ENCODE measurements around the gene LILRB3.
"Not testable (repeated sequence)": the region's sequence is repeated elsewhere in the genome, so short reads cannot be mapped to it uniquely, and the experiment has no call there.

The LILRB3 gene

GRCh38 chr19:54207983-54208783 lies 14.6 kb downstream of the LILRB3 start:
- DNase-seq (ENCODE audit: low read depth, low spot score), result no peak
- TF ChIP-seq POLR2AphosphoS5 (IDR thresholded peaks at IDR 0.05; ENCODE audit: borderline replicate concordance, low read depth, low read length), result peak; percentile 6; the same call in 1 of the 2 replicates
- TF ChIP-seq EZH2 (IDR thresholded peaks at IDR 0.05), result no peak
- Histone ChIP-seq H3K36me3 (ENCODE audit: insufficient read depth, low read length) (peaks cover 52% of the 10 kb centered on the region), H3K9me3 (ENCODE audit: low read depth, low read length) (no peaks in the 10 kb centered on the region), H3K27ac (peak overlapping the region; percentile 68; the same call in 1 of the 2 replicates), H3K9ac (ENCODE audit: insufficient read length) (no peak overlapping the region), H3K4me3 (no peak overlapping the region)

DNA sequence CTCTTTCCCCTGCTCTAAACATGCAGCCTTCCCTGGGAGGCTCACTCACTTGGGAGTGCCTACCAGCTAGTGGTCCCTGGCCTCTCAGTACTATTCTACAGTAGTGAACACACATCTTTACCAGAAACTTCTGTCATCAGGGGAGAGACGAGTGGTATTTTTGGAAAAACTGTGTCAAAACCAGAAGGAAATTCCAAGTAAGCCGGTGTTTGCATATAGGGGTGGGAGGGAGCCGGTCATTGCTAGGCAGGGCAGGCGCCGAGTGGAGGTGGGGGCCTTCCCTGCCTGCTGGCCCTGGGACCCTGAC lies 15.2 kb downstream of the LILRB3 start:
- no peak overlapping the region for H3K9ac ChIP-seq (ENCODE audit: insufficient read length)
- H3K27ac ChIP-seq, result peak overlapping the region; percentile 68; the same call in 1 of the 2 replicates
- H3K36me3 ChIP-seq (ENCODE audit: insufficient read depth, low read length), result peaks cover 58% of the 10 kb centered on the region
- no peak for TF ChIP-seq FOXP2 (optimal IDR thresholded peaks at IDR 0.05; ENCODE audit: control extremely low read depth, extremely low read length, insufficient read depth)
- no peak for TF ChIP-seq POLR2AphosphoS5 (IDR thresholded peaks at IDR 0.05; ENCODE audit: borderline replicate concordance, low read depth, low read length)
- DNase-seq (ENCODE audit: low read depth, low spot score), result no peak
- no peaks in the 10 kb centered on the region for H3K9me3 ChIP-seq (ENCODE audit: low read depth, low read length)
- H3K4me3 ChIP-seq, result no peak overlapping the region

GRCh38 chr19:54207193-54207592 lies 15.6 kb downstream of the LILRB3 start:
- H3K36me3 ChIP-seq (ENCODE audit: insufficient read depth, low read length), result peaks cover 62% of the 10 kb centered on the region
- not testable (repeated sequence) for H3K9me3 ChIP-seq (ENCODE audit: low read depth, low read length); H3K4me3 ChIP-seq; H3K27ac ChIP-seq; H3K9ac ChIP-seq (ENCODE audit: insufficient read length); DNase-seq (ENCODE audit: low read depth, low spot score)
- 0 out of 2 replicates have a peak, but pooled peaks have one; percentile 6 for TF ChIP-seq POLR2AphosphoS5 (IDR thresholded peaks at IDR 0.05; ENCODE audit: borderline replicate concordance, low read depth, low read length)

- Histone ChIP-seq H3K4me3 (no peak overlapping the region), H3K27ac (no peak overlapping the region), H3K9ac (ENCODE audit: insufficient read length) (no peak overlapping the region), H3K36me3 (ENCODE audit: insufficient read depth, low read length) (peaks cover 66% of the 10 kb centered on the region), H3K9me3 (ENCODE audit: low read depth, low read length) (no peaks in the 10 kb centered on the region)
- DNase-seq (ENCODE audit: low read depth, low spot score), result no peak
- TF ChIP-seq POLR2AphosphoS5 (IDR thresholded peaks at IDR 0.05; ENCODE audit: borderline replicate concordance, low read depth, low read length), result no peak
- TF ChIP-seq EZH2 (IDR thresholded peaks at IDR 0.05), result no peak
- TF ChIP-seq FOXP2 (optimal IDR thresholded peaks at IDR 0.05; ENCODE audit: control extremely low read depth, extremely low read length, insufficient read depth), result no peak
Observed at GRCh38 chr19:54206831-54207177, 16.0 kb downstream of the LILRB3 start.

- Histone ChIP-seq H3K9ac (ENCODE audit: insufficient read length) (no peak overlapping the region), H3K4me3 (no peak overlapping the region)
Observed at GRCh38 chr19:54206030-54206830, 16.6 kb downstream of the LILRB3 start.

DNA sequence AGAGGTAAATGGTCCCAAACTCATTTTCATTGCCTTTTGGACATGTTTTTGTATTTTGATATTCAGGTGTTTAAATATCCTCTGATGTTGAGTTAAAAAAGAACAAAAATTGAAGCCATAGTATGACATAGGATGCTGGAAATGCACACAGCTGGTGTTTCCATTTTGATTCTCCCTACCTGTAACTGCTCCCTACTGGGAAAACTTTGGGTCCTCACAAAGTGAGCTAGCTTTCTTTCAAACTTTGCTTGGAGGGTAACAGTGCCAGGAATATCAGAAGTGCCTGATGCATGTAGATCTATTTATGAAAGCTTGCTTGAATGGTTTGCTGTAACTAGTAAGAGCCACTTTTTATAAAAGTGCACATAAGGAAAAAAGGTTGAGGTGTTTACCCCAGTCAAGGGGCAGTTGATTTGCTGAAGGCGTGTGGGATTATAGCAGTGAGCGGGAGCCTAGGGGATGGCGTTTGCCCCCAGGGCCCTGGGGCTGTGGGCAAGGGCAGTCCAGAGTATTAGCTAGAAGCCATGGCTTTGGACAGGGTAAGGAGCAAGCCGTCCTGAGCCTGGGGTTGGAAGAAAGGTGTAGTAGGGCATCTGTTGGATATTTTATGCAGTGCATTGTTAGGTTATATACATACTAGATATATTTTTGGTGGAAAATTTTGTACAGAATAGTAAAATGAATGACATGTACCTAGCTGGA lies 17.9 kb downstream of the LILRB3 start:
- peak overlapping the region; percentile 34 for H3K9ac ChIP-seq (ENCODE audit: insufficient read length)
- no peak for DNase-seq (ENCODE audit: low read depth, low spot score)
- H3K4me3 ChIP-seq, result peak overlapping the region; percentile 32; the same call in 1 of the 2 replicates
- H3K27ac ChIP-seq, result peak overlapping the region; percentile 5; the same call in 1 of the 2 replicates
- TF ChIP-seq FOXP2 (optimal IDR thresholded peaks at IDR 0.05; ENCODE audit: control extremely low read depth, extremely low read length, insufficient read depth) (no peak), POLR2AphosphoS5 (IDR thresholded peaks at IDR 0.05; ENCODE audit: borderline replicate concordance, low read depth, low read length) (no peak; the same call in 1 of the 2 replicates)
- H3K9me3 ChIP-seq (ENCODE audit: low read depth, low read length), result no peaks in the 10 kb centered on the region
- H3K36me3 ChIP-seq (ENCODE audit: insufficient read depth, low read length), result peaks cover 75% of the 10 kb centered on the region

More at GRCh38 chr19:54206030-54206830, 16.6 kb downstream of the LILRB3 start:
- TF ChIP-seq FOXP2 (optimal IDR thresholded peaks at IDR 0.05; ENCODE audit: control extremely low read depth, extremely low read length, insufficient read depth) (no peak), POLR2AphosphoS5 (IDR thresholded peaks at IDR 0.05; ENCODE audit: borderline replicate concordance, low read depth, low read length) (no peak), EZH2 (IDR thresholded peaks at IDR 0.05) (no peak)
- no peak for DNase-seq (ENCODE audit: low read depth, low spot score)
- H3K27ac ChIP-seq, result no peak overlapping the region
- no peaks in the 10 kb centered on the region for H3K9me3 ChIP-seq (ENCODE audit: low read depth, low read length)
- peaks cover 72% of the 10 kb centered on the region for H3K36me3 ChIP-seq (ENCODE audit: insufficient read depth, low read length)

DNA sequence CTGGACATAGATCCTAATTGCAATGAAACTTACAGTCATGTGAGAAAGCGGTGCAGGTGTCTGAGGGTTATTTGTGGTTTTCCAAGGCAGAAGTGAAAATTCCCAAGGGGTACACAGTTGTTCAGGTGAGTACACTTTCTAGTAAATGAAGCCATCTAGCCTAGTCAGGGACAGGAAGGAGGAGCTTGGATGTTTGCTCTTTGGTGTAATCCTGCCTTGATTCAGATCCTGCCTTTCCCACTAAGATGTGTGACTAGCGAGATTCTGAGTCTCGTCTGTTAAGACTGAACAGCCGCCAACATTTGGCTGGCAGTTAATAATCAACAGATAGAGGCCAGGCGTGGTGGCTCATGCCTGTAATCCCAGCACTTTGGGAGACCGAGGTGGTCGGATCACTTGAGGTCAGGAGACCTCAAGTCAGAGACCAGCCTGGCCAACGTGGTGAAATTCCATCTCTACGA lies 19.6 kb downstream of the LILRB3 start:
- peak overlapping the region; percentile 95 for H3K4me3 ChIP-seq

GRCh38 chr19:54201980-54202379 lies 20.8 kb downstream of the LILRB3 start:
- peaks cover 61% of the 10 kb centered on the region for H3K36me3 ChIP-seq (ENCODE audit: insufficient read depth, low read length)
- no peak for TF ChIP-seq POLR2AphosphoS5 (IDR thresholded peaks at IDR 0.05; ENCODE audit: borderline replicate concordance, low read depth, low read length)
- no peak for TF ChIP-seq FOXP2 (optimal IDR thresholded peaks at IDR 0.05; ENCODE audit: control extremely low read depth, extremely low read length, insufficient read depth)
- no peak for TF ChIP-seq EZH2 (IDR thresholded peaks at IDR 0.05)

More for the DNA sequence above, 19.6 kb downstream of the LILRB3 start:
- no peaks in the 10 kb centered on the region for H3K9me3 ChIP-seq (ENCODE audit: low read depth, low read length)
- H3K36me3 ChIP-seq (ENCODE audit: insufficient read depth, low read length), result peaks cover 73% of the 10 kb centered on the region
- TF ChIP-seq EZH2 (IDR thresholded peaks at IDR 0.05) (no peak), POLR2AphosphoS5 (IDR thresholded peaks at IDR 0.05; ENCODE audit: borderline replicate concordance, low read depth, low read length) (no peak), FOXP2 (optimal IDR thresholded peaks at IDR 0.05; ENCODE audit: control extremely low read depth, extremely low read length, insufficient read depth) (no peak)
- peak overlapping the region; percentile 100 for H3K9ac ChIP-seq (ENCODE audit: insufficient read length)
- DNase-seq (ENCODE audit: low read depth, low spot score), result no peak
- 0 out of 2 replicates have a peak overlapping the region, but pooled peaks have one; percentile 34 for H3K27ac ChIP-seq

More at GRCh38 chr19:54201980-54202379, 20.8 kb downstream of the LILRB3 start:
- DNase-seq (ENCODE audit: low read depth, low spot score), result no peak
- H3K9me3 ChIP-seq (ENCODE audit: low read depth, low read length), result no peaks in the 10 kb centered on the region
- no peak overlapping the region for H3K27ac ChIP-seq
- peak overlapping the region; percentile 95 for H3K4me3 ChIP-seq
- peak overlapping the region; percentile 100 for H3K9ac ChIP-seq (ENCODE audit: insufficient read length)
